Upper lobe of right lung (tissue), 1 donor: ENCODE results near the gene CELSR1. TPM values are rescaled to one million over a fixed set of nuclear protein-coding genes. Genes with fewer than 3 reads are reported as not detected.

Source experiments
- ATAC-seq: fragments of 200-7000 bp; cut with Tn5 transposase; one replicate; pipeline ENCODE4 v1.9.1; 2020; ENCODE audit warnings: mild to moderate bottlenecking, moderate library complexity
- DNase-seq: peaks from one replicate; pipeline ENCODE4 v3.0.0-alpha.2; 2020
- H3K27ac ChIP-seq: fragments of 200-600 bp; one replicate; pipeline ENCODE4 v1.8.0; 2022
- H3K27me3 ChIP-seq: fragments of 200-600 bp; one replicate; pipeline ENCODE4 v1.8.0; 2022; ENCODE audit warnings: mild to moderate bottlenecking
- H3K36me3 ChIP-seq: fragments of 200-600 bp; one replicate; pipeline ENCODE4 v1.8.0; 2022
- H3K4me1 ChIP-seq: fragments of 200-600 bp; one replicate; pipeline ENCODE4 v1.8.0; 2022
- H3K4me3 ChIP-seq: fragments of 200-600 bp; one replicate; pipeline ENCODE4 v1.8.0; 2022; ENCODE audit warnings: mild to moderate bottlenecking
- H3K9me3 ChIP-seq: fragments of 200-600 bp; one replicate; pipeline ENCODE4 v1.8.0; 2022
- CTCF ChIP-seq: fragments of 200-600 bp; IDR thresholded peaks from one replicate; pipeline ENCODE4 v1.8.0; 2022; ENCODE audit warnings: antibody characterized with exemption
- intact Hi-C: fragments of 100-400 bp; cut with DNase I; formaldehyde crosslinking; loops from one replicate; pipeline ENCODE4 v1.11.0; 2022
- total RNA-seq: library from RNA; stranded (reverse); fragmentation: NEBNext Ultra II Directional; extraction: Animal tissue kit (Norgen Biotek cat#: 25700); gene quantifications from one replicate; pipeline ENCODE4 v1.2.1, GENCODE V29; 2021
- donor health status: DM: no; HTN: yes; CAD: no; lungs with severe emphysema.

The CELSR1 gene
- total RNA-seq, 1 donor from 2014 or later: 53.5 TPM

- Histone ChIP-seq H3K4me3 (no peak overlapping the region), H3K27me3 (no peaks in the 10 kb centered on the region), H3K4me1 (no peaks in the 10 kb centered on the region), H3K9me3 (no peaks in the 10 kb centered on the region), H3K27ac (no peak overlapping the region), H3K36me3 (no peaks in the 10 kb centered on the region)
- ATAC-seq: no peak
- DNase-seq: no peak
- no peak for TF ChIP-seq CTCF
- intact Hi-C loops: no loop called here
Measured at GRCh38 chr22:46419754-46420571, 117.5 kb downstream of the CELSR1 start.

GRCh38 chr22:46418827-46419226, 118.6 kb downstream of the CELSR1 start:
- TF ChIP-seq CTCF: no peak
- no peak for DNase-seq
- ATAC-seq: no peak
- no peak overlapping the region for H3K4me3 ChIP-seq
- no peaks in the 10 kb centered on the region for H3K36me3 ChIP-seq
- no peaks in the 10 kb centered on the region for H3K27me3 ChIP-seq
- intact Hi-C loops: no loop called here
- no peak overlapping the region for H3K27ac ChIP-seq
- no peaks in the 10 kb centered on the region for H3K4me1 ChIP-seq
- no peaks in the 10 kb centered on the region for H3K9me3 ChIP-seq

- Histone ChIP-seq H3K9me3 (no peaks in the 10 kb centered on the region), H3K4me3 (no peak overlapping the region), H3K4me1 (no peaks in the 10 kb centered on the region), H3K27ac (no peak overlapping the region), H3K27me3 (no peaks in the 10 kb centered on the region), H3K36me3 (no peaks in the 10 kb centered on the region)
- intact Hi-C loops: no loop called here
- DNase-seq: no peak
- no peak for ATAC-seq
- TF ChIP-seq CTCF: no peak
Measured at GRCh38 chr22:46417769-46418168, 119.7 kb downstream of the CELSR1 start.

GRCh38 chr22:46416891-46417580, 120.4 kb downstream of the CELSR1 start:
- intact Hi-C loops: no loop called here
- ATAC-seq: no peak
- Histone ChIP-seq H3K4me3 (no peak overlapping the region), H3K27ac (no peak overlapping the region), H3K4me1 (no peaks in the 10 kb centered on the region), H3K27me3 (no peaks in the 10 kb centered on the region), H3K9me3 (no peaks in the 10 kb centered on the region), H3K36me3 (no peaks in the 10 kb centered on the region)
- TF ChIP-seq CTCF: no peak
- no peak for DNase-seq

GRCh38 chr22:46416520-46416871, 120.9 kb downstream of the CELSR1 start:
- TF ChIP-seq CTCF: no peak
- ATAC-seq: no peak
- H3K4me1 ChIP-seq: no peaks in the 10 kb centered on the region
- no peaks in the 10 kb centered on the region for H3K9me3 ChIP-seq
- intact Hi-C loops: no loop called here
- no peak overlapping the region for H3K4me3 ChIP-seq
- no peak overlapping the region for H3K27ac ChIP-seq
- DNase-seq: no peak
- no peaks in the 10 kb centered on the region for H3K36me3 ChIP-seq
- no peaks in the 10 kb centered on the region for H3K27me3 ChIP-seq
